ENCODE results near the gene ATP11C. TPM values are rescaled to one million over a fixed set of nuclear protein-coding genes. Genes with fewer than 3 reads are reported as not detected.
"Not testable (repeated sequence)": the region's sequence is repeated elsewhere in the genome, so short reads cannot be mapped to it uniquely, and the experiment has no call there.

ATP11C gene
- total RNA-seq, 4 donors from 2014 or later, result 20.4 to 33.3 (median 27.3) TPM

DNA sequence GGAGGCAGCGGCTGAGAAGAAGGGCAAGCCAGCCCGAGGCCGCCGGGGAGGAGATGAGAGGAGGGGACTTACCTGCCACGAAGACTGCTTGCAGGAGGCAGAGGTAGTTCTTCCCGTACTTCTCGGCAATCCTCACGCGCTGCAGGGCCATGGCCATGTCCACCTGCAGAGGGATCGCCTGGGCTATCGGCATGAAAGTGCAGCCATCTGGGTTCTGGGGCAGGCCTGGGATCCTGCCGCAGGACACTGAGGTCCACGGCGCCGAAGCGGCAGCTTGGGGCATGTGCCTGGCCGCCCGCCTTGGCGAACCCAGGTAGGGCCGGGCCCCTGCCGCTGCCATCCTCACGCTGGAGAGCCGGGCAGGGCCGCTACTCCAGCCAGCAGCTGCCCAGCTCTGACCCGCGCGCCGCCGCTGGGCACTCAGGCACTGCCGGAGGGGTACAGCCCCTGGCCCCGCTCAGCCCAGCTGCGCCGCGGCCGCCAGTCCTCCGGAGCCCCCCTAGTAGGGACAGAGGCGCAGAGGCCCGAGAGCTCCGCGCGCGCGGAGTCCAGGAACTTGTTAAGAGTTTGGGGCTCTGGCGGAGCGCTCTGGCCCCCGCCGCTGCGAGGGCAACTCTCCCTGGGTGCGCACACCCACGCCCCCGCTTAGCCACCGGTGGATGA, 240.9 kb downstream of the ATP11C start:
- Histone ChIP-seq H3K27me3 (peaks cover 17% of the 10 kb centered on the region), H3K36me3 (no peaks in the 10 kb centered on the region), H3K4me3 (peak overlapping the region in 1 of 2 donors; percentile 44), H3K27ac (no peak overlapping the region), H3K9me3 (no peaks in the 10 kb centered on the region), H3K4me1 (peaks cover 0 to 11% (median 0%) of the 10 kb centered on the region in 3 donors)
- 2% methylated on average over 5 of the region's 52 CpGs; no CpG with 5 or more reads in 1 of the 2 donors for WGBS, 2 donors (ENCODE audit: low coverage in 1 of 2)
- peak; percentile 41 for ATAC-seq
- TF ChIP-seq, protein P1, sequence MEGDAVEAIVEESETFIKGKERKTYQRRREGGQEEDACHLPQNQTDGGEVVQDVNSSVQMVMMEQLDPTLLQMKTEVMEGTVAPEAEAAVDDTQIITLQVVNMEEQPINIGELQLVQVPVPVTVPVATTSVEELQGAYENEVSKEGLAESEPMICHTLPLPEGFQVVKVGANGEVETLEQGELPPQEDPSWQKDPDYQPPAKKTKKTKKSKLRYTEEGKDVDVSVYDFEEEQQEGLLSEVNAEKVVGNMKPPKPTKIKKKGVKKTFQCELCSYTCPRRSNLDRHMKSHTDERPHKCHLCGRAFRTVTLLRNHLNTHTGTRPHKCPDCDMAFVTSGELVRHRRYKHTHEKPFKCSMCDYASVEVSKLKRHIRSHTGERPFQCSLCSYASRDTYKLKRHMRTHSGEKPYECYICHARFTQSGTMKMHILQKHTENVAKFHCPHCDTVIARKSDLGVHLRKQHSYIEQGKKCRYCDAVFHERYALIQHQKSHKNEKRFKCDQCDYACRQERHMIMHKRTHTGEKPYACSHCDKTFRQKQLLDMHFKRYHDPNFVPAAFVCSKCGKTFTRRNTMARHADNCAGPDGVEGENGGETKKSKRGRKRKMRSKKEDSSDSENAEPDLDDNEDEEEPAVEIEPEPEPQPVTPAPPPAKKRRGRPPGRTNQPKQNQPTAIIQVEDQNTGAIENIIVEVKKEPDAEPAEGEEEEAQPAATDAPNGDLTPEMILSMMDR (IDR thresholded peaks at IDR 0.05), result no peak
- TF ChIP-seq EP300 (IDR thresholded peaks at IDR 0.05) (no peak), POLR2AphosphoS5 (IDR thresholded peaks at IDR 0.05) (no peak), POLR2A (IDR thresholded peaks at IDR 0.05) (no peak)

DNA sequence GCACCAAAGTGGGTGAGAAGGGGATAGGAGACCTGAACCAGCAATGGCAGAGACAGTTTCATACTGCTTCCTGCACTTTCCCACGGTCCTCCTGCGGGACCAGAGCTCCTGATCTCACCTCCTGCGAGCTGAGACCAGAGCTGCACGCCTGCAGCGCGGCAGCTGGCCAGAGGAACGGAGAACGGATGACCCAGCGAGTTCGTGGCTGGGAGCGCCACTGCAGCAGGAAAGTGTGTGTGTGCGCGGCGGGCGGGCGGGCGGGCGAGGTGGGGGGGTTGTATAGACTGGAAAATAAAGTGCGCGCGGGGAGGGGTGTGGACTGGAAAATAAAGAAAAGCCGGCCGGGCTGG, 241.4 kb downstream of the ATP11C start:
- H3K4me3 ChIP-seq, result peak overlapping the region in 1 of 2 donors; percentile 44
- H3K27me3 ChIP-seq, result peaks cover 17% of the 10 kb centered on the region
- H3K9me3 ChIP-seq, result no peaks in the 10 kb centered on the region
- H3K4me1 ChIP-seq, result peaks cover 0 to 11% (median 0%) of the 10 kb centered on the region in 3 donors
- ATAC-seq, result no peak
- no peaks in the 10 kb centered on the region for H3K36me3 ChIP-seq
- TF ChIP-seq POLR2A (IDR thresholded peaks at IDR 0.05) (no peak), EP300 (IDR thresholded peaks at IDR 0.05) (no peak), POLR2AphosphoS5 (IDR thresholded peaks at IDR 0.05) (no peak)
- TF ChIP-seq, protein P1 (IDR thresholded peaks at IDR 0.05), result no peak
- WGBS, 2 donors (ENCODE audit: low coverage in 1 of 2), result 0% methylated on average over 3 of the region's 23 CpGs; no CpG with 5 or more reads in 1 of the 2 donors
- no peak overlapping the region for H3K27ac ChIP-seq

DNA sequence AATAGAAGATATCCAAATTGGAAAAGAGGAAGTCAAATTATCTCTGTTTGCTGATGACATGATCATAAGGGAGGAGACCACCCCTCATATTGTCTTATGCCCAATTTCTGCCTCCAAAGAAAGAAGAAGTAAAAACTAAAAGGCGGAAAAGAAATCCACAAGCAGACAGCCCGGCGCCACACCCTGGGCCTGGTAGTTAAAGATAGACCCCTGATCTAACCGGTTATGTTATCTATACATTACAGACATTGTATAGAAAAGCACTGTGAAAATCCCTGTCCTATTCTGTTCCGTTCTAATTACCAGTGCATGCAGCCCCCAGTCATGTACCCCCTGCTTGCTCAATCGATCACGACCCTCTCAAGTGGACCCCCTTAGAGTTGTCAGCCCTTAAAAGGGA, 247.7 kb downstream of the ATP11C start:
- H3K4me3 ChIP-seq, H3K27me3 ChIP-seq, H3K4me1 ChIP-seq, ATAC-seq, H3K9me3 ChIP-seq, H3K27ac ChIP-seq, H3K36me3 ChIP-seq: not testable (repeated sequence)
- WGBS, 2 donors (ENCODE audit: low coverage in 1 of 2), result 60 to 100% methylated on average over 1 to 3 of the region's 7 CpGs

DNA sequence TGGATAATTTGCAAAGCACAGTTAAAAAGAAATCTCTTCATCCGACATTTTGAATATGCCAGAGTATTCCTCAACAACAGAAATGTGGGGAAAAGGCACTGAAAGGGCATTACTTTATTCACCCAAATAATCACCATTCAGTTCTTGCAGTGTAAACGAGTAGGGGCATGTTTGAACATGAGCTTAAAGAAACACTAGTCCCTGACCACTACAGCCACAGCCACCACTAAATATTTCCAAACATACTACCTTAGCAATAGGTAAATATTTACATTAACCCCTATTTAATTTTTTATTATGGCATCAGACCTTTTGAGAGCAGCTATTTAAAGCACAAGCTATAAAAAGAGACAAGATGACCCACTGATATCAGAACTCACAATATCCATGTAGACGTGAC, 252.5 kb downstream of the ATP11C start:
- H3K4me3 ChIP-seq, result no peak overlapping the region
- 45 to 50% methylated on average over 3 of the region's 3 CpGs for WGBS, 2 donors (ENCODE audit: low coverage in 1 of 2)
- TF ChIP-seq, protein P1 (IDR thresholded peaks at IDR 0.05), result no peak
- no peak for TF ChIP-seq EP300 (IDR thresholded peaks at IDR 0.05)
- no peak for TF ChIP-seq POLR2AphosphoS5 (IDR thresholded peaks at IDR 0.05)
- TF ChIP-seq POLR2A (IDR thresholded peaks at IDR 0.05), result no peak
- H3K27me3 ChIP-seq, result no peaks in the 10 kb centered on the region
- ATAC-seq, result no peak
- no peak overlapping the region for H3K27ac ChIP-seq
- H3K4me1 ChIP-seq, result no peaks in the 10 kb centered on the region
- no peaks in the 10 kb centered on the region for H3K9me3 ChIP-seq
- no peaks in the 10 kb centered on the region for H3K36me3 ChIP-seq

Small RNAs within 50 kb of the gene (small RNA-seq; reads per million reads assigned to genes)
- gene MIR505 (0 to 2.6 (median 1.6) reads per million in 4 donors), gene RF00425 (0 reads per million in 4 donors), gene RF01210 (0 reads per million in 4 donors), gene RNU6ATAC23P (0 reads per million in 4 donors)

Other genes with a start within 250 kb of the ATP11C start
- gene MCF2, start 224.9 kb downstream of the ATP11C start, total RNA-seq, result 1 to 10 TPM in 1 of 4 donors, under 1 TPM in 1, not detected in 2; 0.40 to 1.1 TPM
- gene CXorf66, start 32.5 kb upstream of the ATP11C start, total RNA-seq, result not detected

All from gastroesophageal sphincter (tissue), 4 donors.